ENCODE data around the gene NME4. TPM values are rescaled to one million over a fixed set of nuclear protein-coding genes. Genes with fewer than 3 reads are reported as not detected.
"Not testable (repeated sequence)": the region's sequence is repeated elsewhere in the genome, so short reads cannot be mapped to it uniquely, and the experiment has no call there.

Gene NME4
- total RNA-seq, 1 donor from 2014 or later: 89.2 TPM

DNA sequence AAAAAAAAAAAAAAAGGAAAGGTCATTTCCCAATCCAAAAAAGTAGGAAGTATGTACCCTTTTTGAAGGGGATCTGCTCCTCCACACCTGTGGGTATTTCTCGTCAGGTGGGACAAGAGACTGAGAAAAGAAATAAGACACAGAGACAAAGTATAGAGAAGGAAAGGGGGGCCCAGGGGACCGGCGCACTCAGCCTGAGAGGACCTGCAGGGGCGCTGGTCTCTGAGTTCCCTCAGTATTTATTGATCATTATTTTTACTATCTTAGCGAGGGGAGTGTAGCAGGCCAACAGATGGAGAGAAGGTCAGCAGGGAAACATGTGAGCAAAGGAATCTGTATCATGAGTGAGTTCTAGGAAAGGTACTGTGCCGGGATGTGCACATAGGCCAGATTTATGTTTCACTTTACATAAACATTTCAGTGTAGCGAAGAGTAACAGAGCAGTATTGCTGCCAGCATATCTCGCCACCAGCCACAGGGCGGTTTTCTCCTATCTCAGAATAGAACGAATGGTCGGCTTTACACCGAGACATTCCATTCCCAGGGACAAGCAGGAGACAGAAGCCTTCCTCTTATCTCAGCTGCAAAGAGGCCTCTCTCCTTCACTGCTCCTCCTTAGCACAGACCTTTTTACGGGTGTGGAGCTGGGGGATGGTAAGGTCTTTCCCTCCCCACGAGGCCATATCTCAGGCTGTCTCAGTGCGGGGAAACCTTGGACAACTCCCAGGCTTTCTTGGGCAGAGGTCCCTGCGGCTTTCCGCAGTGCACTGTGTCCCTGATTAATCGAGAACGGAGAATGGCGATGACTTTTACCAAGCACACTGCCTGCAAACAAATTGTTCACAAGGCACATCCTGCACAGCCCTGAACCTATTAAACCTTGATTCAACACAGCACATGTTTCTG is 9.0 kb upstream of the NME4 start:
- intact Hi-C loops (cut with micrococcal nuclease): not testable (repeated sequence)
- peak; percentile 50 for ATAC-seq
- peak; percentile 64 for DNase-seq

GRCh38 chr16:389352-389751 is 7.6 kb upstream of the NME4 start:
- DNase-seq (no peak), ATAC-seq (peak; percentile 8)
- intact Hi-C loops (cut with micrococcal nuclease): no loop called here

DNA sequence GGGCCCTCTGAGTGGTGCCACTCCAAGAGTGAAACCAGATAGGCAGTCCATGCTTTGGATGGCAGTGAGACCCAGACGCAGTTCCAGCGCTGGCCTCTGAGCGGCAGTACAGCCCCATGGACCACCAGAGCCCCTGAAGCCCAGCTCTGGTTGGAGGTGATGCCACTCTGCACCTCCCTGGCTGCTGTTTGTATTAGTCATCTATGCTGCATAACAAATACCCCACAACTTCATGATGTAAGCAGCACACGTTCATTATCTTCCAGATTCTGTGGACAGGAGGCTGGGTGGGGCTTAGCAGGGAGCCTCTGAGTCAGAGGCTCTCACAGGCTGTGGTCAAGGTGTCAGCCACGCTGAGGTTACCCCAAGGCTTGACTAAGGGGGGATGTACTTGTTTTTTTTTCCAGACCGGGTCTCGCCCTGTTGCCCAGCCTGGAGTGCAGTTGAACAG is 5.1 kb upstream of the NME4 start:
- peak; percentile 67 for DNase-seq
- intact Hi-C loops (cut with micrococcal nuclease): no loop called here
- peak; percentile 25 for ATAC-seq

DNA sequence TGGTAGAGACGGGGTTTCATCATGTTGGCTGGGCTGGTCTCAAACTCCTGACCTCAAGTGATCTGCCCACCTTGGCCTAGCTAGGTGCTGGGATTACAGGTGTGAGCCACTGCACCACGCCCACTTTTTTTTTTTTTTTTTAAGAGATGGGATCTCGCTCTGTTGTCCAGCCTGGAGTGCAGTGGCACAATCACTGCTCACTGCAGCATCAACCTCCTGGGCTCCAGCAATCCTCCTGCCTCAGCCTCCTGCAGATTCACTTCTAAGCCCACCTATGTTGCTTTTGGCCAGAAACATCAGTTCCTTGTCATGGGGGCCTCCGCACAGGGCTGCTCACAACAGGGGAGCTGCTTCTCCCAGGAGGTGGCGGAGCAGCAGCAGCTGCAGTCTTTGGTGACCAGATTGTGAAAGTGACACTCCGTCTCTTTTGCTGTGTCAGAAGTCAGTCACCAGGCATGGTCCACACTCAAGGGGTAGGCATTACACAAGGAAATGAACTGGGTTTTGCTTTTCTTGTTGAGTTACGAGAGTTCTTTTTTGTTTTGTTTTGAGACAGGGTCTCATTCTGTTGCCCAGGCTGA is 4.5 kb upstream of the NME4 start:
- DNase-seq (no peak), ATAC-seq (no peak)
- intact Hi-C loops (cut with micrococcal nuclease): no loop called here

GRCh38 chr16:396199-396598 is 800 bp upstream of the NME4 start:
- intact Hi-C loops (cut with micrococcal nuclease): no loop called here
- DNase-seq (no peak), ATAC-seq (no peak)

DNA sequence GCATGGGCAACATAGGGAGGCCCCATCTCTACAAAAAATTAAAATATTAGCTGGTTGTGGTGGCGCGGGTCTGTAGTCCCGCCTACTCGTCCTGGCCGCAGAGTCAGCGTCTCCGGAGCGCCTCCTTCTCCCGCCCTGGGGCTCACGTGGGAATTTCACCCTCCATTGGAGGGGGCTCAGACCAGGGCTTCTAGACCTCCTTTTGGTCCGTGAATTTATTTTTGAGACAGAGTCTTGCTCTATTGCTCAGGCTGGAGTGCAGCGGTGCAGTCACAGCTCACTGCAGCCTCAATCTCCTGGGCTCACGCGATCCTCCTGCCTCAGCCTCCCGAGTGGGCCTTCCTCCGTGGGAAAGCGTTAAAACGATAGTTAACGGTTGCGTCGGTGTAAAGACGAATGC is 394 bp upstream of the NME4 start:
- intact Hi-C loops (cut with micrococcal nuclease): no loop called here
- ATAC-seq (peak; percentile 21), DNase-seq (peak; percentile 66)

GRCh38 chr16:397736-398332 is 835 bp downstream of the NME4 start:
- DNase-seq (peak; percentile 84), ATAC-seq (peak; percentile 43)
- intact Hi-C loops (cut with micrococcal nuclease): no loop called here

DNA sequence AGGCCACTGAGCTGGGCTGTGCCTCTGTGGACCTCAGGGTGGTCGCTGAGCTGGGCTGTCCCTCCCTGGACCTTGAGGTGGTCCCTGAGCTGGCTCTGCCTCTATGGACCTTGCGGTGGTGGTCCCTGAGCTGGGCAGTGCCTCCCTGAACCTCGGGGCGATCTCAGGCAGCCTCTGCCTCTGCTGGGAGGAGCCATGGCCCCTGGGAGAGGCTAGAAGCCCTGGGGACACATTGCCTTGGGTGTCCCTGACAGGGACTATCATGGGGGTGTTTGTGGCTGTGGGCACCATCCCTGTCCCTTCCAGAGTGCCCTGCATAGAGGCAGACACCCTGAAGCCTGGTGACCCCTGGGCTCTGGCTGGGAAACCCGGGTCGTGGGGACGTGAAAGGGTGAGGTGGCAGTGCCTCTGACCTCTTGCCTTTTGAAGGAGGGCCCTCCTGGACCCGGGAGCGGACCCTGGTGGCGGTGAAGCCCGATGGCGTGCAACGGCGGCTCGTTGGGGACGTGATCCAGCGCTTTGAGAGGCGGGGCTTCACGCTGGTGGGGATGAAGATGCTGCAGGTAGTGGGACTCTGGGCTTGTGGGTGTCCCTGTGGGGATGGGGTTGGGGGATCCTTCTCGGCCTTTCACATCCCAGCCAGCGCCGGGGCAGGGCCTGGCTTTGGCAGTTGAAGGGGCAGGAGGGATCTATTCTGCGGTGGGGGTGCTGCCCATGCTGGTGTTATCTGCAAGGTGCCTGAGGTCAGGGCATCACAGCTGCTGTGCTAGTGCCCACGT is 1.8 kb downstream of the NME4 start:
- intact Hi-C loops (cut with micrococcal nuclease): no loop called here
- ATAC-seq (no peak), DNase-seq (no peak)

- intact Hi-C loops (cut with micrococcal nuclease): no loop called here
- no peak for ATAC-seq
- DNase-seq: no peak
These were observed 2.5 kb downstream of the NME4 start for GRCh38 chr16:399340-400019.

DNA sequence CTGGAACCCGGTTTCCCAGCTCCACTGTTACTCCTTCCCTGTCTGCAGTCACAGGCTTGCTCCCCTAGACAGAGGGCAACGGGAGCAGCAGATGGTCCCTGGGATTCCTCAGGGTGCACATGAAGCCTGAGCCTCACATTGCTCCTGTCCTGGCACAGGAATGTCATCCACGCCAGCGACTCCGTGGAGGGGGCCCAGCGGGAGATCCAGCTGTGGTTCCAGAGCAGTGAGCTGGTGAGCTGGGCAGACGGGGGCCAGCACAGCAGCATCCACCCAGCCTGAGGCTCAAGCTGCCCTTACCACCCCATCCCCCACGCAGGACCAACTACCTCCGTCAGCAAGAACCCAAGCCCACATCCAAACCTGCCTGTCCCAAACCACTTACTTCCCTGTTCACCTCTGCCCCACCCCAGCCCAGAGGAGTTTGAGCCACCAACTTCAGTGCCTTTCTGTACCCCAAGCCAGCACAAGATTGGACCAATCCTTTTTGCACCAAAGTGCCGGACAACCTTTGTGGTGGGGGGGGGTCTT is 3.1 kb downstream of the NME4 start:
- DNase-seq: no peak
- intact Hi-C loops (cut with micrococcal nuclease): no loop called here
- no peak for ATAC-seq

- peak; percentile 91 for ATAC-seq
- intact Hi-C loops (cut with micrococcal nuclease): no loop called here
These were observed 4.7 kb downstream of the NME4 start, which contains the start of gene DECR2 for GRCh38 chr16:401468-402348. Gene DECR2, plus strand, starts transcription at chr16:401885. Its CDS starts 79 bp downstream, at chr16:401964.

DNA sequence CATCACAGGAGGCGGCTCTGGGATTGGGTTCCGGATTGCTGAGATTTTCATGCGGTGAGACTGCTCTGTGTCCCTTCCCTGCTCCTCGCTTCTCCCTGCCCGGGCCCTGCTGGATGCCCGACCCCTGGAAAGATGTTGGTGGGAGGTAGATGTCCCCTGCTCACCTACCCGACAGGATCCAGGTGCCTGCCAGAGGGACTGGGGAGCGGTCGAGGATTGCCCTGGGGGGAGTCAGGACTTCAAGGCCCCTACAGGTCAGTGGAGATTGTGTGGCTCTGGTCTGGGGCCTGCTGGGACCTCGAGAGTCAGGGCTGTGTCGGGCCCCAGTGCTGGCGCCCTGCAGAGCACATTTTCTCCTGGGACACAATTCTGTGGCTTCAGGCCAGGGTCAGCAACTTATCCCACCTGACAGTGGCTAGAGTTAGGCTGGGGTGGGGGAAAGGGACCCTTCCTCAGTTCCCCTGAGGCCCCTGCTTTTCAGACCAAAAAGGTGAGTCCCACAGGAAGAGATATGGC is 8.0 kb downstream of the NME4 start:
- intact Hi-C loops (cut with micrococcal nuclease): no loop called here
- ATAC-seq (no peak), DNase-seq (no peak)

More at GRCh38 chr16:401468-402348, 4.7 kb downstream of the NME4 start, which contains the start of gene DECR2:
- peak; percentile 98 for DNase-seq

- intact Hi-C loops (cut with micrococcal nuclease): no loop called here
- DNase-seq (no peak), ATAC-seq (no peak)
These were observed 8.8 kb downstream of the NME4 start for GRCh38 chr16:405548-406506.

GRCh38 chr16:407253-407652 is 10.3 kb downstream of the NME4 start:
- ATAC-seq (no peak), DNase-seq (no peak)
- intact Hi-C loops (cut with micrococcal nuclease): no loop called here

DNA sequence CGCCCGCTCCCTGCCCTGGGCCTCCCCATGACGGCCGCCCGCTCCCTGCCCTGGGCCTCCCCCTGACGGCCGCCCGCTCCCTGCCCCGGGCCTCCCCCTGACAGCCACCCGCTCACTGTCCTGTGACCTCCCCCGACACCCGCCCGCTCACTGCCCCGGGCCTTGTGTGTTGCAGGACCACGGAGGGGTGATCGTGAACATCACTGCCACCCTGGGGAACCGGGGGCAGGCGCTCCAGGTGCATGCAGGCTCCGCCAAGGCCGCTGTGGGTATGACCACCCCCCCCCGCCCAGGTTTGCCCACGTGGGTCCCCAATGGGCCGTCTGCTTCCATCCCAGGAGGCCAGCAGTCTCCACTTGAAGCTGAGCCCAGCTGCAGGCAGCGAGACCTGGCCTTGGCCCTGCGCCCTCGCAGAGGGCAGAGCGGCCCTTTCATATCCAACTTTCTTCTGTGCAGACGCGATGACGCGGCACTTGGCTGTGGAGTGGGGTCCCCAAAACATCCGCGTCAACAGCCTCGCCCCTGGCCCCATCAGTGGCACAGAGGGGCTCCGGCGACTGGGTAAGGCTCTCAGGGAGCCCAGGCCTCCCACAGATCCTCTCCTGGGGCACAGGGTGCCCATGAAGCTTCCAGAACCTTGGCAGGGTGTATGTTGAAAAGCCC is 13.6 kb downstream of the NME4 start:
- DNase-seq (no peak), ATAC-seq (no peak)
- intact Hi-C loops (cut with micrococcal nuclease): no loop called here
